Right lobe of liver (tissue), 6 donors: ENCODE measurements around the gene KCNN3. TPM values are rescaled to one million over a fixed set of nuclear protein-coding genes. Genes with fewer than 3 reads are reported as not detected.
A peak's percentile ranks its signal among the peaks of the same experiment; 100 is the strongest.

ENCODE experiments used
- ATAC-seq, 4 donors: fragments of 200-7000 bp; cut with Tn5 transposase; one replicate each; pipeline ENCODE4 v1.9.1; 2020; ENCODE audit warnings: mild to moderate bottlenecking in 4 of 4, moderate library complexity in 4 of 4
- DNase-seq, 3 donors: peaks; one replicate each; pipeline ENCODE4 v3.0.0-alpha.2; 2020
- H3K27ac ChIP-seq, 3 donors: fragments of 200-600 bp; one replicate each; pipeline ENCODE4 v1.8.0; 2022
- H3K27me3 ChIP-seq, 2 donors: fragments of 200-600 bp; one replicate each; pipeline ENCODE4 v1.8.0; 2022
- H3K36me3 ChIP-seq, 4 donors: fragments of 200-600 bp; sonication (generic) in 1 of 4; one replicate each; pipeline versions ENCODE4 v1.5.1 to v1.8.0; 2017 to 2022; ENCODE audit warnings: control low read depth in 1 of 4
- H3K4me1 ChIP-seq, 4 donors: fragments of 200-600 bp; sonication (generic) in 1 of 4; one replicate each; pipeline versions ENCODE4 v1.5.1 to v1.8.0; 2017 to 2022; ENCODE audit warnings: control low read depth in 1 of 4
- H3K4me3 ChIP-seq, 3 donors: fragments of 200-600 bp; one replicate each; pipeline ENCODE4 v1.8.0; 2022
- H3K9me3 ChIP-seq, 4 donors: fragments of 200-600 bp; sonication (generic) in 1 of 4; one replicate each; pipeline versions ENCODE4 v1.5.1 to v1.8.0; 2017 to 2022; ENCODE audit warnings: control low read depth in 1 of 4
- CTCF ChIP-seq, 4 donors: fragments of 200-600 bp in 3 of 4; fragments of 450-650 bp in 1 of 4; IDR thresholded peaks; one replicate each; pipeline versions ENCODE4 v1.5.1 to v1.8.0; 2016 to 2022; ENCODE audit warnings: antibody characterized with exemption in 4 of 4, mild to moderate bottlenecking in 2 of 4
- POLR2A ChIP-seq: fragments of 450-650 bp; IDR thresholded peaks from one replicate; pipeline ENCODE4 v1.6.1; 2017; ENCODE audit warnings: antibody characterized with exemption, mild to moderate bottlenecking
- WGBS: methylation state at CpG from one replicate; pipeline ENCODE4 v1.1.6; 2018; ENCODE audit warnings: low coverage, low lambda C conversion rate; ENCODE audit not compliant: insufficient coverage; ENCODE audit errors: missing lambda C conversion rate; 5-methylcytosine and 5-hydroxymethylcytosine counted together
- intact Hi-C, 2 donors: fragments of 100-400 bp; cut with DNase I; formaldehyde crosslinking; loops; one replicate each; pipeline versions ENCODE4 v1.11.2 to v1.14.1; 2022
- total RNA-seq, 6 experiments: library from RNA; depleted of rRNA in 2 of 6; stranded (reverse); fragments of >200 nt in 2 of 6; fragmentation: NEBNext Ultra II Directional in 3 of 6; extraction: Animal tissue kit (Norgen Biotek cat#: 25700) in 3 of 6; gene quantifications; one replicate each; pipeline versions ENCODE4 v1.1.0 to v1.2.4, GENCODE V29; 2016 to 2023
- donor health status: DM: no; HTN: yes; CAD: no.
- donor health status: DM: no; HTN: no; CAD: no.
- donor health status: DM: no; HTN: no; CAD: no.
- donor health status: DM: no; HTN: yes; CAD: no.
- donor health status: DM: no; HTN: yes; CAD: no.

KCNN3 gene
- total RNA-seq, 6 experiments from 2014 or later: 0.15 to 0.64 (median 0.32) TPM

- Histone ChIP-seq H3K36me3 (no peaks in the 10 kb centered on the region), H3K4me3 (no peak overlapping the region), H3K4me1 (no peaks in the 10 kb centered on the region), H3K27me3 (no peaks in the 10 kb centered on the region), H3K9me3 (no peaks in the 10 kb centered on the region), H3K27ac (no peak overlapping the region)
- ATAC-seq (peak in 3 of 4 donors; percentile 15 to 47 (median 46)), DNase-seq (peak in 1 of 3 donors; percentile 29)
- TF ChIP-seq CTCF (IDR thresholded peaks at IDR 0.05) (no peak), POLR2A (no peak)
- intact Hi-C loops: no loop called here
- 37% methylated on average over 13 of the region's 13 CpGs for WGBS
Observed at GRCh38 chr1:154791292-154792166, 78.6 kb downstream of the KCNN3 start.

- no peaks in the 10 kb centered on the region for H3K9me3 ChIP-seq
- H3K27ac ChIP-seq: no peak overlapping the region
- no peaks in the 10 kb centered on the region for H3K27me3 ChIP-seq
- no peak overlapping the region for H3K4me3 ChIP-seq
- 69% methylated on average over 4 of the region's 10 CpGs for WGBS
- ATAC-seq: no peak
- peaks cover 0 to 14% (median 3%) of the 10 kb centered on the region in 4 donors for H3K4me1 ChIP-seq
- no peak for DNase-seq
- no peaks in the 10 kb centered on the region for H3K36me3 ChIP-seq
- intact Hi-C loops: no loop called here
- TF ChIP-seq CTCF (IDR thresholded peaks at IDR 0.05): no peak
- TF ChIP-seq POLR2A: no peak
Observed at GRCh38 chr1:154788886-154789285, 81.2 kb downstream of the KCNN3 start.

- WGBS: 82% methylated on average over 9 of the region's 12 CpGs
Observed at GRCh38 chr1:154788110-154788870, 81.8 kb downstream of the KCNN3 start.

More at GRCh38 chr1:154788110-154788870, 81.8 kb downstream of the KCNN3 start:
- no peaks in the 10 kb centered on the region for H3K9me3 ChIP-seq
- no peaks in the 10 kb centered on the region for H3K27me3 ChIP-seq
- intact Hi-C loops: no loop called here
- H3K4me1 ChIP-seq: peaks cover 0 to 14% (median 3%) of the 10 kb centered on the region in 4 donors
- no peak overlapping the region for H3K27ac ChIP-seq
- TF ChIP-seq CTCF (IDR thresholded peaks at IDR 0.05) (no peak), POLR2A (no peak)
- ATAC-seq (no peak), DNase-seq (no peak)
- no peaks in the 10 kb centered on the region for H3K36me3 ChIP-seq
- no peak overlapping the region for H3K4me3 ChIP-seq
